K562 (cell line): ENCODE measurements around the gene VTI1B.

ENCODE experiments used
- HDAC8 ChIP-seq: fragments of 450-650 bp; IDR thresholded peaks from 2 replicates; pipeline ENCODE4 v1.6.1; 2016; ENCODE audit warnings: mild to moderate bottlenecking, missing genetic modification characterization, moderate library complexity, missing compliant biosample characterization
- MEIS2 ChIP-seq: fragments of 450-650 bp; IDR thresholded peaks from 2 replicates; pipeline ENCODE4 v1.6.1; 2014; ENCODE audit warnings: mild to moderate bottlenecking; ENCODE audit not compliant: partially characterized antibody
- SRF ChIP-seq, 2 experiments: fragments of 250-450, 450-650 bp in 1 of 2; sonication (Bioruptor Pico) in 1 of 2; sonication (generic) in 1 of 2; formaldehyde crosslinking; IDR thresholded peaks; 2 replicates each; pipeline versions ENCODE4 v1.5.0 to v1.5.1; 2020 to 2022; ENCODE audit warnings: mild to moderate bottlenecking in 1 of 2, missing genetic modification reagents in 1 of 2
- U2AF1 ChIP-seq: fragments of 200-400 bp; formaldehyde crosslinking; optimal IDR thresholded peaks from 2 replicates; pipeline ENCODE3; 2017; ENCODE audit warnings: mild to moderate bottlenecking, low read depth, low read length, moderate library complexity
- ZNF212 ChIP-seq: fragments of 450-650 bp; formaldehyde crosslinking; IDR thresholded peaks from 2 replicates; pipeline ENCODE4 v1.4.0; 2020; ENCODE audit warnings: mild to moderate bottlenecking

- TF ChIP-seq ZNF212 (CRISPR knock-in tag): no peak
- no peak for TF ChIP-seq HDAC8 (tag)
- TF ChIP-seq U2AF1: no peak
- TF ChIP-seq SRF (CRISPR knock-in tag; IDR thresholded peaks at IDR 0.05): no peak
- no peak for TF ChIP-seq MEIS2
These were observed 51.3 kb downstream of the VTI1B start for GRCh38 chr14:67623114-67623513.
